Activated T-cell treated with anti-CD3 and anti-CD28 coated beads, Interleukin-2, amount 50 U/mL, for 24 hours (primary cell): ENCODE data around the gene WDR59.

Experiments
- DNase-seq: peaks from one replicate; pipeline ENCODE4 v3.0.0-alpha.2; 2020
- H3K27ac Mint-ChIP-seq: 2 replicates; pipeline ENCODE4 v1.8.0; 2020; ENCODE audit warnings: mild to moderate bottlenecking, mixed read lengths
- H3K27me3 Mint-ChIP-seq: 2 replicates; pipeline ENCODE4 v1.8.0; 2020; ENCODE audit warnings: mixed read lengths
- H3K36me3 Mint-ChIP-seq: 2 replicates; pipeline ENCODE4 v1.8.0; 2020; ENCODE audit warnings: low read depth, mixed read lengths
- H3K4me1 Mint-ChIP-seq: 2 replicates; pipeline ENCODE4 v1.8.0; 2020; ENCODE audit warnings: low read depth, mixed read lengths
- H3K4me3 Mint-ChIP-seq: 2 replicates; pipeline ENCODE4 v1.8.0; 2020; ENCODE audit warnings: mild to moderate bottlenecking, moderate library complexity, mixed read lengths
- H3K9me3 Mint-ChIP-seq: 2 replicates; pipeline ENCODE4 v1.8.0; 2020; ENCODE audit warnings: mixed read lengths

Gene WDR59

DNA sequence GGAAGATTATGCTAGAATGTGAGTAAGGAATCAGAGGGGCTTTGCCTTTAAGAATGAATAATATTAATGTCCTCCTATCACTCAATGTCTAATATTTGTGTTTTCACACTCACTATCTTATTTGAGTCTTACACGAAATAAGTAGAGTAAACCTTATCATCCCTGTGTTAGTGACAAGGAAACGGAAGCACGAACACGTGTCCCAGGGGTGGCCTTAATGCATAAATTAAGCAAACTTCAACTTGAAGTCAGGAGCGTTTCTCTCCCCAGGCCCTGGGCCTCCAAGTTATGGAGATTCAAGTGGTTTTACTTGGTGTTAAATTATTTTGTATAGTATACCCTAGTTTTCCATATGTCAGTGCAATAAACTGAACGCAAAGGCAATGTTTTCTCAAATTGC is 96.0 kb downstream of the WDR59 start:
- Mint-ChIP-seq H3K4me1 (no peaks in the 10 kb centered on the region), H3K27me3 (no peaks in the 10 kb centered on the region), H3K9me3 (no peaks in the 10 kb centered on the region), H3K27ac (no peak overlapping the region), H3K4me3 (no peak overlapping the region), H3K36me3 (peaks cover 94% of the 10 kb centered on the region)
- DNase-seq = no peak

DNA sequence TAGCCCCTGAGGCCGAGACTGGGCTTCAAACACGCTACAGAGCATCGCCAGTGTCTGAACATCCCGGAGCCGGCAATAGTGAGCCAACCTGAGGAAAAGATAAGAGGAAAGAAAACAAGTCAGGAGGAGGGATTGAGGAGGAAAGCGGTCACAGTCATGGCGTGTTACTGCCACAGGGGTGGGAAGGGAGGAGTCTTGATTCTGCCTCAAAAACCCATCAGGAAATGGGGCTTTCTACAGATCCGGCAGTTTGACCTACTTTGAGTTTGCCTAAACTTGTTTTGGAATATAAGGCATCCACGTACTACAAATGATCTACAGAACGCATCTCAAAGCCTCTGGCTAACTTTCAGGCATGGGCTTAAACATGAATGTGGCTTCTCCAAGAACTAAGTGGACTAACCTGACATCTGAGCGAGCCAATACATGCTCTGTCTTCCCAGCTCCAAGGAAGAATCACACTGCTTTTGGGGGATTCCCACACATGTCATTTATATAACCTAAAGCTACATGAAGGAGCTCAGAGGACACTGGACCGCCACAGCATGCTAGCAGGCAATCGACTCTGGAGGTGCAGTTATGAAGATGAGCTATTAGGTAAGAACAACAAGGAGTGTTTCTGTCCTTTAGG is 96.6 kb downstream of the WDR59 start:
- peaks cover 94% of the 10 kb centered on the region for H3K36me3 Mint-ChIP-seq
- DNase-seq = no peak
- no peaks in the 10 kb centered on the region for H3K4me1 Mint-ChIP-seq
- H3K4me3 Mint-ChIP-seq = no peak overlapping the region
- H3K27me3 Mint-ChIP-seq = no peaks in the 10 kb centered on the region
- H3K9me3 Mint-ChIP-seq = no peaks in the 10 kb centered on the region
- H3K27ac Mint-ChIP-seq = no peak overlapping the region

DNA sequence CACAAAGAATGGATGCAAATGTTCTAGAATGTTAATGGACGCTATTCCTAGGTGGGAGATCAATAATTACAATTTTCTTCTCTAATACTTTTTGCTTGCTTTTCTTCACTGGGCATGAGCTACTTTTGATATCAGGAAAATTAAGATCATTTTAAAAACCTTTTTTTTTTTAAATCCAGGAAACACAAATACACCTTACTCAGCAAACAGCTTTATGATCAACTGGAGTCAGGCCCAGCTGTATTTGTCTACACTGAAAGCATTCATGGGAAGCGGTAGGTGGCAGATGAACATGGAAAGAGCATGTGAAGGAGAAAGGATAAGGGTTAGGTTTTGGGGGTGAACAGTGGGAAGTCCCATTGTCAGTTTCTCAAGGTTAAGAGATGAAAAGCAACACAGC is 97.8 kb downstream of the WDR59 start:
- DNase-seq = no peak
- Mint-ChIP-seq H3K36me3 (peaks cover 91% of the 10 kb centered on the region), H3K9me3 (no peaks in the 10 kb centered on the region), H3K27me3 (no peaks in the 10 kb centered on the region), H3K4me1 (no peaks in the 10 kb centered on the region), H3K4me3 (no peak overlapping the region), H3K27ac (no peak overlapping the region)

DNA sequence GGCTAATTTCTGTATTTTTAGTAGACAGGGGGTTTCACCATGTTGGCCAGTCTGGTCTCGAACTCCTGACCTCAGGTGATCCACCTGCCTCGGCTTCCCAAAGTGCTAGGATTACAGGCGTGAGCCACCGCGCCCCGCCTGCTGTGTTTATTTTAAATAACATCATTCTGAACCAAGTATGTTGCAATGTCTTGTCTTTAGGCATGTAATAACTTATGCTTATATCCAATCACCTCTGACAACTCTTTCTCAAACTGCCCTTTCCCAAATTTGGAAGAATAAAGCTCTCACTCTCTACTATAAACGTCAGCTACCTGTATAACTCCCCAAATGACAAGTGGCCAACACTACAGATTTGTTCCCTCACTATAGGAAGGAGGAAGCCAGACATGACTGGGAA is 107.2 kb downstream of the WDR59 start:
- H3K27me3 Mint-ChIP-seq = no peaks in the 10 kb centered on the region
- no peak overlapping the region for H3K27ac Mint-ChIP-seq
- DNase-seq = no peak
- H3K36me3 Mint-ChIP-seq = peaks cover 72% of the 10 kb centered on the region
- H3K4me3 Mint-ChIP-seq = no peak overlapping the region
- no peaks in the 10 kb centered on the region for H3K9me3 Mint-ChIP-seq
- H3K4me1 Mint-ChIP-seq = peaks cover 9% of the 10 kb centered on the region

DNA sequence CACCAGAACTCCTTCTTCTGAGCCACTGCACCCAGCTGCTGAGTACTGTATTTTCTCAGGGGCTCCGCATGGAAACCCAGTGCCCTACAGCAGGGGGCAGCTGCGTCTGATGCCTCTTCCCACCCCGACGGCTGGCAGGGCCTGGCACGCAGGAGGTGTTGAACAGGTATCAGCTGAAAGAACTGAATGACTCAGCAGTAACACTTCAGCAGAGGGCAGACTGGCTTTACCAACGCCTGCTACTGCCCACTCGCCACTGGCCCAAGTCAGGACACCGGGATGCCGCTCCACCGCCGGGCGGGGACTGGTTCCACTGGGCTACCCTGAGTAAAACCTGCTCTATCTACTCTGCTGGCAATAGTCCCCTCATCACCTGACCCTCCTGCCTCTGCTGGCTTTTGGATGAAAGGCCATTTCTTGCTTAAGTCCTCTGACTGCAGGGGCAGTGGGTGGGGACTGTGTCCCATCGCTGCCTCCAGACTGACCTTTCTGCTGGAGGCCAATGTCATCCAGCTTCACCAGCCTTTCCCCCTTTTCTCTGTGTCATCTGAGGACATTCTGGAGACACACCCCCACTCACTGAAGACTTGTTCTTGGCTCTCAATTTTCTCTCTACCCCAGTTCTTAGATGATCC is 109.9 kb downstream of the WDR59 start:
- Mint-ChIP-seq H3K36me3 (peaks cover 64% of the 10 kb centered on the region), H3K9me3 (no peaks in the 10 kb centered on the region), H3K27ac (peak overlapping the region; percentile 74), H3K27me3 (no peaks in the 10 kb centered on the region), H3K4me3 (no peak overlapping the region), H3K4me1 (peaks cover 9% of the 10 kb centered on the region)
- DNase-seq = no peak

DNA sequence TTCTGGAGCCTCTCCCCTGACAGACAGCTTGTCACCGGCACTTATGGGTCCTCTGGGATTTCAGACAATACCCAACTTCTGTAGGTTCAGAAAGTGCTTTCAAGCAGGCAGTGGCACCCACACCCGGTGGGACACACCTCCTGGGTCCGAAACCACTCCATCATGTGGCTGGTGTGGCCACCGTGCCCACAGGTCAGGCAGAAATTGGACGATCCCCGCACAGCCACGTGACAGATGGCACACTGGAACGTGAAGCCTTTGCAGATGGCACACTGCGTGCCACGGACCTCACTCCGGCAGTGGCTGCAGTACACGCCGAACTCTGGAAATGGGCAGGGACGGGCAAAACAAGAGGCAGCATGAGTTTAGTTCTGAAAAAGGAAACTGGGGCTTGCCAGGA is 110.8 kb downstream of the WDR59 start:
- no peak for DNase-seq
- peak overlapping the region; percentile 74 for H3K27ac Mint-ChIP-seq
- H3K27me3 Mint-ChIP-seq = no peaks in the 10 kb centered on the region
- H3K36me3 Mint-ChIP-seq = peaks cover 59% of the 10 kb centered on the region
- H3K4me1 Mint-ChIP-seq = peaks cover 13% of the 10 kb centered on the region
- H3K9me3 Mint-ChIP-seq = no peaks in the 10 kb centered on the region
- H3K4me3 Mint-ChIP-seq = no peak overlapping the region

DNA sequence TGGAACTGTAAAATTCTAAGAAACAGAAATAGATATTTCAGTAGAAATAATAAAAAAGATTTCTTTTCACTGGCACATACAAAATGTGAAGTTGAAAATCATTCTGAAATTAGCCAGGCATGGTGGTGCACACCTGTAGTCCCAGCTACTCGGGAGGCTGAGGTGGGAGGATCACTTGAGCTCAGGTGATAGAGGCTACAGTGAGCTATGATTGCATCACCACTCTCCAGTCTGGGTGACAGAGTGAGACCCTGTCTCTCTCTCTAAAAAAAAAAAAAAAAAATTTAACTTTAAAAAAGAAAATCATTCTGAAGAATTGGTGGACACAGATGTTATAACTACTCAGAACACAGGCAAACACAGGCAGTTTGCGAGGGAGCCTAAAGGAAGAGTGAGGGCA is 112.6 kb downstream of the WDR59 start:
- H3K9me3 Mint-ChIP-seq = no peaks in the 10 kb centered on the region
- H3K4me1 Mint-ChIP-seq = peaks cover 29% of the 10 kb centered on the region
- H3K27ac Mint-ChIP-seq = no peak overlapping the region
- H3K36me3 Mint-ChIP-seq = peaks cover 45% of the 10 kb centered on the region
- H3K27me3 Mint-ChIP-seq = no peaks in the 10 kb centered on the region
- H3K4me3 Mint-ChIP-seq = no peak overlapping the region
- DNase-seq = no peak

DNA sequence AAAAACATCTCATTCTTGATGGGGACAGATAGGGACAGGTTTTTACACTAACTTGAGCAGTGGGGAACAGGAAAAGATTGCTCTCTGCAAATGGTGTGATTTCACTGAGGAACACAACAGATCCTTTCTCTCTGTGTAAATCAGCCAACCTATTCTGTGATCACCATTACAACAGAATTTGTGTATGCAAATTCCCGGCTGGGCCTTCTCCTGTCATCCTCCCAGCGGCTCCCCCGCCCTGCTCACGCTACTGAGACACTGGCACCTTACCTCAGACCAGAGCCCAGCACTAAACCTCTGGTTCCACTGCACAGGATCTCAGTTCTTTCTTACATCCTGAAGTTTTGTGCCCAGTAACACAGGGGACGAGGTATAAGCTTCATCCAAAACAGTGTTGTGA is 113.3 kb downstream of the WDR59 start:
- Mint-ChIP-seq H3K27ac (no peak overlapping the region), H3K36me3 (peaks cover 39% of the 10 kb centered on the region), H3K27me3 (no peaks in the 10 kb centered on the region), H3K4me3 (no peak overlapping the region), H3K4me1 (peaks cover 31% of the 10 kb centered on the region), H3K9me3 (no peaks in the 10 kb centered on the region)
- DNase-seq = no peak

DNA sequence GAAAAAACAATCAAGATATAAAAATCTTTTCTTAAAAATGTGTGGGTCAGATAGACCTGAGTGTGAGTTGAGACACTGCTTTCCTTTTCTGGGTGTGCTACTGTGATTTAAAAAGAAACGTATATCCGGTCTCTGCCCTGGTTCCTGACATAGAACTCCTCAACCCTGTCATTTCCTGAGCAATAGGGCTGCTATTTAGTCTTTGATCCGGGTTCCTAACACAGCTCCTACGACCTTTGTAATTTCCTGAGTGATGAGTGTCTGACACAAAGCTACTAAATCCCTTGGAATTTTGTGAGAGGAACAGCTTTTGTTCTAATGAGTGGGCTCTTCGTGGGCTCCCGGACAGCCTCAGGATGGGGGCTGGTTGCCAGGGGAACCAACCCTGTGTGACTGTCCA is 116.4 kb downstream of the WDR59 start:
- H3K27me3 Mint-ChIP-seq = no peaks in the 10 kb centered on the region
- no peak for DNase-seq
- no peak overlapping the region for H3K4me3 Mint-ChIP-seq

DNA sequence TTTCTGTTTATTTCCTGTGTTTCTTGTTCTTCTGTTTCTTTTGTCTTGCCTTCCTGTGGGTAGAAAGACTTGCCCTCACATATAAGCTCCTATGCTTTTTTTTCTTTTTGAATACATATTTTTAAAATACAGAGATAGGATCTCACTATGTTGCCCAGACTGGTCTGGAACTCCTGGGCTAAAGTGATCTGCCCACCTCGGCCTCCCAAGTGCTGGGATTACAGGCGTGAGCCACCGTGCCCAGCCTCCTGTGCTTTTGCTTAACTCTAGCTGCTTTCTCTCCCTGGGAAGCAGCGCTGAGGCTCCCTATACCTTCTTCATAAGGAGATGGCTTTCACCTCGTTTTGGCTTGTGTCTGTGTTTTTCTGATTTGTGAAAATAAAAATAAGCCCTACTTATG is 116.9 kb downstream of the WDR59 start:
- no peak for DNase-seq
- peaks cover 11% of the 10 kb centered on the region for H3K36me3 Mint-ChIP-seq
- H3K27me3 Mint-ChIP-seq = no peaks in the 10 kb centered on the region
- H3K27ac Mint-ChIP-seq = peak overlapping the region; percentile 36
- H3K4me3 Mint-ChIP-seq = no peak overlapping the region
- H3K4me1 Mint-ChIP-seq = peaks cover 22% of the 10 kb centered on the region
- no peaks in the 10 kb centered on the region for H3K9me3 Mint-ChIP-seq

More for the DNA sequence above, 116.4 kb downstream of the WDR59 start:
- Mint-ChIP-seq H3K36me3 (peaks cover 16% of the 10 kb centered on the region), H3K9me3 (no peaks in the 10 kb centered on the region), H3K4me1 (peaks cover 22% of the 10 kb centered on the region), H3K27ac (peak overlapping the region; percentile 75)

DNA sequence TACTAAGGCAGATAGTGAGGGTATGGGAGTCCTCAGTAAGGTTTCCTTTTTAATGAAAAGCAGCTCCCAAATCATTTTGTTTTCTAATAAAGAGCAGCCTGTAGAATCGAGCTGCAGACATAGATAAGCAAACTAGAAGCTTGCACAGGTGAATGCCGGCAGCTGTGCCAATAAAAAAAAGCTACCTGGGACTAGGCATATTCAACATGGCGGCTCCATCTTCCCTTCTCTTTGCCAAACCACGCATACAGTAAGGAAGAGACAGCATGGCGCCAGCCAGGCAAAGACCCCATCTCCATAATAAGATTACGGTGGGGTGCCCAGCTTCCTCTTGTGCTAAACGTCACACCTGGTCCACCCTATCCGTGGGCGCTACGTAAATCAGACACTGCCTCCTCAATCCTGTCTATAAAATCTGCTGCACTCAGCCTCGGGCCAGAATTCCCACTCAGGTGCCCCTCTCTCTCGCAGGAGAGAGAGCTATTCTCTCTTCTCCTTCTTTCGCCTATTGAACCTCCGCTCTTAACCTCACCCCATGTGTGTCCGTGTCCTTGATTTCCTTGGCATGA is 117.6 kb downstream of the WDR59 start:
- Mint-ChIP-seq H3K4me1 (peaks cover 26% of the 10 kb centered on the region), H3K4me3 (no peak overlapping the region), H3K36me3 (peaks cover 10% of the 10 kb centered on the region), H3K27ac (peak overlapping the region; percentile 36), H3K27me3 (no peaks in the 10 kb centered on the region), H3K9me3 (no peaks in the 10 kb centered on the region)
- no peak for DNase-seq

DNA sequence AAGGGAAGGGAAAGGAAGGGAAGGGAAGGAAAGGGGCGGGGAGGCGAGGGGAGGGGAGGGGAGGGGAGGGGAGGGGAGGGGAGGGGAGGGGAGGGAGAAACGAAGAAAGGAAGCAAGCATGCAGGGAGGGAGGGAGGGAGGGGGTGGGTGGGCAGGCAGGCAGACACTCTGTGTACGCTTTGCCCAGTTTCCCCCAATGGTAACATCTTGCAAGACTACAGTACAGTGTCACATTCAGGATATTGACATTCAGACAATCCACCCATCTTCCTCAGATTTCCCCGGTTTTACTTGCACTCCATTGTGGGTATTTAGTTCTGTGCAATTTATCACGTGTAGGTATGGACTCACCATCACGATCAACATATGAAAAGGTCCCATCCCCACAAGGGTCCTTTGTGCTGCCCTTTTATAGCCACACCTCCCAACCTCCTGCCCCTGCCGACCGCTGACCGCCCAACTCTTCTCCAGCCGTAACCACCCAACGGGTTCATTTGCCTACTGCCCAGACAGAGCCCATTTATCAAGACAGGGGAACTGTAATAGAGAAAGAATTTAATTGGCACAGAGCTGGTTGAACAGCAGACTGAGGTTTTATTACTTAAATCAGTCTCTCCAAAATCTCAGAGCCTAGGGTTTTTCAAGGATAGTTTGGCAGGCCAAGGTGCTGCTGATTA is 118.9 kb downstream of the WDR59 start:
- H3K4me3 Mint-ChIP-seq = no peak overlapping the region
- no peaks in the 10 kb centered on the region for H3K27me3 Mint-ChIP-seq
- no peak overlapping the region for H3K27ac Mint-ChIP-seq

DNA sequence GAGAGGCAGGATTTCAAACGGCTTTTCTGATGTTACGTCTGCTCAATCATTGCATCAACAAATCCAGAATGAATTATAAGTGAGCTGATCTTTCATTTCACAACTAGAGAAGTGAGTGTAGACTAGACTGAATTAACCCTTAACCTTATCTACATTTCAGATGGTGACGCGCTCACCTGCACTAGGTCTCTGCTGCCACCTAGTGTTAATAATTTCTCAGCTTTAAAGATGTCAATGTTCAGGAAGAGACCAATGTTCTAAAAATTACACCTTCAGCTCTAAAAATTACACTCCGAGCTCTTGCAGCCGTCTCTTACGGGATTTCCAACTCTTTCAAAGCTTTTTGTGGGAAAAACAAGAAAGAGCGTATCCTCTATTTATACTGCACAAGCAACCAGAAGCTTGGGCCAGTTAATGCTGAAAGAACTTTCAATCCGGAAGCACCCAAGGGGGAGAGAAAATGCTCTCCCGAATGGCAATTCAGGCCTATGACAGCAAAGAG is 122.1 kb downstream of the WDR59 start:
- DNase-seq = no peak
- peaks cover 10% of the 10 kb centered on the region for H3K4me1 Mint-ChIP-seq
- no peak overlapping the region for H3K27ac Mint-ChIP-seq
- H3K4me3 Mint-ChIP-seq = no peak overlapping the region
- H3K27me3 Mint-ChIP-seq = no peaks in the 10 kb centered on the region
- no peaks in the 10 kb centered on the region for H3K36me3 Mint-ChIP-seq
- H3K9me3 Mint-ChIP-seq = no peaks in the 10 kb centered on the region

More for the DNA sequence above, 118.9 kb downstream of the WDR59 start:
- no peaks in the 10 kb centered on the region for H3K36me3 Mint-ChIP-seq
- no peaks in the 10 kb centered on the region for H3K9me3 Mint-ChIP-seq
- no peak for DNase-seq
- peaks cover 26% of the 10 kb centered on the region for H3K4me1 Mint-ChIP-seq

DNA sequence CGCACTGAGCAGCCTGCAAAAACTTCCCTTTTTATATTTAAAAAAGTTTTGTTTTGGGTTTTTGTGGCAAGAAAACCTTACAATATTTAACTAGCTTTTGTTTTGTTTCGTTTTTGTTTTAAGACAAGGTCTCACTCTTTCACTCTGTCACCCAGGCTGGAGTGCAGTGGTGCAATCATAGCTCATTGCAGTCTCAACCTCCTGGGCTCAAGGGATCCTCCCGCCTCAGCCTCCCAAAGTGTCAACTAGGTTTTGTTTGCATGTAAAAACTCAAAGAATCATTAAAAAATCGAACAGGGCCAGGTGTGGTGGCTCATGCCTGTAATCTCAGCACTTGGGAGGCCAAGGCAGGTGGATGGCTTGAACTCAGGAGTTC is 132.4 kb downstream of the WDR59 start:
- no peaks in the 10 kb centered on the region for H3K9me3 Mint-ChIP-seq
- no peak overlapping the region for H3K27ac Mint-ChIP-seq
- no peaks in the 10 kb centered on the region for H3K4me1 Mint-ChIP-seq
- no peaks in the 10 kb centered on the region for H3K36me3 Mint-ChIP-seq
- H3K27me3 Mint-ChIP-seq = no peaks in the 10 kb centered on the region
- H3K4me3 Mint-ChIP-seq = no peak overlapping the region
- no peak for DNase-seq

DNA sequence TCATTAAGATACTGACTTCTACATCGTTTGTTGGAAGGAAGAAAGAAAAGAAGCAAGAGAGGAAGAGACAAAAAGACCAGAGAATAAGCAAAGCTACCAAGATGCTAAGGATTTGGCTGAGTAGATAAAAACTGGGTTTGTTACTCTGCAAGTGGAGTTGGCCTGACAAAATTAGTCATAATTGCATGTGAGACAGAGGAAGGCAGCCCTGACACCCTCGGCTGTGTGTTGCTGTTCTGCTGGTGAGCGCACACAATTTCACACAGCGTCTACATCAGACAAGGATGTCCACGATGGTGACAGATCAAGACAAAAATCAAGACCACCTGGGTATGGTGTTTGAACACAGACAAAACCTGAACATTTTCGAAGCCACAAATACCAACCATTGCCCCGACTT is 134.9 kb downstream of the WDR59 start:
- no peaks in the 10 kb centered on the region for H3K4me1 Mint-ChIP-seq
- no peaks in the 10 kb centered on the region for H3K9me3 Mint-ChIP-seq
- no peak overlapping the region for H3K4me3 Mint-ChIP-seq
- no peak for DNase-seq
- no peak overlapping the region for H3K27ac Mint-ChIP-seq
- H3K27me3 Mint-ChIP-seq = no peaks in the 10 kb centered on the region
- no peaks in the 10 kb centered on the region for H3K36me3 Mint-ChIP-seq
